ENCODE data around the gene NAA60. TPM values are rescaled to one million over a fixed set of nuclear protein-coding genes. Genes with fewer than 3 reads are reported as not detected.

NAA60 gene
- 68.1 TPM for polyA plus RNA-seq (2013, experiment 1 of 2)
- polyA plus RNA-seq (2013, experiment 2 of 2), result 67.0 TPM

DNA sequence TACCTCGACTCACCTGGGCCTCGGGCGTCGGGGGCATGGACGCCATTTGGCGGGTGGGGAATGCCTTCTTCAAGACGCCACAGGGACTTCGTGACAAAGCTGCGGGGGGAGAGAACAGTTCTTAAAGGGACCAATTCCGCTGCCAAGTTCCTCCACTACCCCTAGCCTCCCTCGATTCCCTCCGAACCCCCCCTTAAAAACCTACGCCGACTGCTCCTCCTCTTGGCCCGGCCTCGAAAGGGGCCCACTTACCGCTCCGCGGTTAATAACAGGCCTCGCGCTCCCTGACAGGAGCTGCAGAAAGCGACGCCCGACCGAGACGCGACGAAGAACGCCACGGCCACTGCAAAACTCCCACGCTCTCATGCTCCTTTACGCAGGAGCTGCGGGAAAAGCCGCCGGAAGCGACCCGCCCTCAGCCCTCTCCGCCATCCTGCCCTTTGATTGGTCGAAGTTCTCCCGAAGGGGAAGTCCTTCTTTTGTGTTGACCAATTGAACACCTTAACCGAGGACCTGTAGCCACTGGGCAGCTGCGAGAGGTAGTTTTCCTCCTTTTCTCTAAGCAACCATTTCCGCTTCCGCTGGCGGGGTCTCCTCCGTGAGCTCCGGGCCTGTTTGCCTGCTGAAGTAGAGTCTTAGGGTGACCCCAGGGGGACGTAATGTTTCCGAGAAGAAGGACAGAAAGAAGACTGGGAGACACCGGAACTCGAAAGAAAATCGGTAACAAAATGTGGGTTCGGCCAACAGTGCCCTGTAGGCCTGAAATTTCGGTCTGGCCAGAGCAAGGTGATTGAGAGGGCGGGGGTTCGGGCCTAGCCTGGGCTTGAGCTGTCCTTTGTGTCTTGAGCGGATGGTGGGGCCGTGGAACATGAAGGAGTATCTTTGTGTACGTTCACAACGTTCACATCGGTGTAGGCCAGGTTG lies at the start of gene NAA60, which contains the start of gene ZNF597:
Gene NAA60 (plus strand): TSS at position 573 of the 924 bp plus-strand sequence. CDS start 32,548 bp downstream, outside the sequence.
Gene ZNF597 (minus strand): TSS at position 397 of the 924 bp plus-strand sequence. CDS start 351 bp downstream, at position 46.
- no peak within 1 kb of the TSS for H2BK5ac ChIP-seq (ENCODE audit: low read length)
- H2BK15ac ChIP-seq (replicated peaks; ENCODE audit: low read depth), result no peak within 1 kb of the TSS
- peak within 1 kb of the TSS; percentile 93 for H3K56ac ChIP-seq (ENCODE audit: low read length)
- H3K36me3 ChIP-seq (ENCODE audit: control insufficient read depth, insufficient read depth, low read length), result no peaks in the 10 kb centered on the region
- H3K27ac ChIP-seq (ENCODE audit: low read depth, low read length), result peak within 1 kb of the TSS; percentile 34
- H3K4me3 ChIP-seq (ENCODE audit: low read length), result peak within 1 kb of the TSS; percentile 84
- H4K8ac ChIP-seq (ENCODE audit: low read depth, low read length), result no peak within 1 kb of the TSS
- peaks cover 10% of the 10 kb centered on the region for H3K79me2 ChIP-seq (ENCODE audit: control insufficient read depth, insufficient read depth, low read length)
- H3K18ac ChIP-seq (ENCODE audit: low read length), result no peak within 1 kb of the TSS
- H3K9ac ChIP-seq (ENCODE audit: low read length), result peak within 1 kb of the TSS; percentile 85
- H3K27me3 ChIP-seq (ENCODE audit: insufficient read depth, low read length, poor library complexity), result no peaks in the 10 kb centered on the region
- H2BK120ac ChIP-seq (ENCODE audit: low read depth, low read length), result no peak within 1 kb of the TSS
- peaks cover 3% of the 10 kb centered on the region for H3K79me1 ChIP-seq (ENCODE audit: low read length)
- DNase-seq, result peak; percentile 97
- H3K23ac ChIP-seq (ENCODE audit: low read length), result no peak within 1 kb of the TSS
- no peak within 1 kb of the TSS for H2AK5ac ChIP-seq (ENCODE audit: low read length)
- no CpG with 5 or more reads among the region's 61 CpGs for WGBS (ENCODE audit: extremely low coverage, insufficient coverage, low lambda C conversion rate)
- no peak within 1 kb of the TSS for H4K5ac ChIP-seq (ENCODE audit: low read length)
- peak within 1 kb of the TSS; percentile 87 for H3K4me2 ChIP-seq (ENCODE audit: low read length)
- H3K4me1 ChIP-seq (ENCODE audit: control insufficient read depth, low read depth, low read length), result no peaks in the 10 kb centered on the region
- no peak within 1 kb of the TSS for H3K4ac ChIP-seq (ENCODE audit: low read depth, low read length)

DNA sequence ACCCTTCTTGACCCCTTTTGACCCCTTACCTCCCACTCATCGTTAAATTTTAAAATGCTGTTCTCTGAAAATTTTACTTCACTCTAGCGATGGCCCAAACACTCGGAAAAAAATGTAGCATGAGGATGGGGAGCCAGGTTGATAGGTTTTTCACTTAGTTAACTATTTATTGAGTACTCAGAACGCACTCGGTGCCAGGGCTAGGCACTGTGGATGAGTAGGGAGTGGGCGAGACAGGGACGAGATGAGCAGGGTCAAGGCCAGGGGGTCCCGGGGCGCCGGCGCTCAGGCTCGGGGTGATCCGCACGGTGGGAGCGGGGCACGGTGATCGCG lies 43.1 kb upstream of the NAA60 start:
- peak overlapping the region; percentile 94 for H3K23ac ChIP-seq (ENCODE audit: low read length)
- H3K4me2 ChIP-seq (ENCODE audit: low read length), result peak overlapping the region; percentile 71
- H4K5ac ChIP-seq (ENCODE audit: low read length), result no peak overlapping the region
- no peak overlapping the region for H3K4ac ChIP-seq (ENCODE audit: low read depth, low read length)
- no CpG with 5 or more reads among the region's 18 CpGs for WGBS (ENCODE audit: extremely low coverage, insufficient coverage, low lambda C conversion rate)
- no peak overlapping the region for H2BK15ac ChIP-seq (replicated peaks; ENCODE audit: low read depth)
- H3K79me1 ChIP-seq (ENCODE audit: low read length), result peaks cover 24% of the 10 kb centered on the region
- H3K79me2 ChIP-seq (ENCODE audit: control insufficient read depth, insufficient read depth, low read length), result peaks cover 6% of the 10 kb centered on the region
- H4K8ac ChIP-seq (ENCODE audit: low read depth, low read length), result peak overlapping the region; percentile 79
- H3K27me3 ChIP-seq (ENCODE audit: insufficient read depth, low read length, poor library complexity), result no peaks in the 10 kb centered on the region
- H3K4me3 ChIP-seq (ENCODE audit: low read length), result peak overlapping the region; percentile 99
- no peak for DNase-seq
- no peak overlapping the region for H2BK5ac ChIP-seq (ENCODE audit: low read length)
- no peak overlapping the region for H2BK120ac ChIP-seq (ENCODE audit: low read depth, low read length)
- peak overlapping the region; percentile 88 for H3K27ac ChIP-seq (ENCODE audit: low read depth, low read length)
- H3K36me3 ChIP-seq (ENCODE audit: control insufficient read depth, insufficient read depth, low read length), result peaks cover 4% of the 10 kb centered on the region
- H3K18ac ChIP-seq (ENCODE audit: low read length), result peak overlapping the region; percentile 44
- H3K56ac ChIP-seq (ENCODE audit: low read length), result peak overlapping the region; percentile 97
- H3K9ac ChIP-seq (ENCODE audit: low read length), result peak overlapping the region; percentile 98
- no peaks in the 10 kb centered on the region for H3K4me1 ChIP-seq (ENCODE audit: control insufficient read depth, low read depth, low read length)
- no peak overlapping the region for H2AK5ac ChIP-seq (ENCODE audit: low read length)

DNA sequence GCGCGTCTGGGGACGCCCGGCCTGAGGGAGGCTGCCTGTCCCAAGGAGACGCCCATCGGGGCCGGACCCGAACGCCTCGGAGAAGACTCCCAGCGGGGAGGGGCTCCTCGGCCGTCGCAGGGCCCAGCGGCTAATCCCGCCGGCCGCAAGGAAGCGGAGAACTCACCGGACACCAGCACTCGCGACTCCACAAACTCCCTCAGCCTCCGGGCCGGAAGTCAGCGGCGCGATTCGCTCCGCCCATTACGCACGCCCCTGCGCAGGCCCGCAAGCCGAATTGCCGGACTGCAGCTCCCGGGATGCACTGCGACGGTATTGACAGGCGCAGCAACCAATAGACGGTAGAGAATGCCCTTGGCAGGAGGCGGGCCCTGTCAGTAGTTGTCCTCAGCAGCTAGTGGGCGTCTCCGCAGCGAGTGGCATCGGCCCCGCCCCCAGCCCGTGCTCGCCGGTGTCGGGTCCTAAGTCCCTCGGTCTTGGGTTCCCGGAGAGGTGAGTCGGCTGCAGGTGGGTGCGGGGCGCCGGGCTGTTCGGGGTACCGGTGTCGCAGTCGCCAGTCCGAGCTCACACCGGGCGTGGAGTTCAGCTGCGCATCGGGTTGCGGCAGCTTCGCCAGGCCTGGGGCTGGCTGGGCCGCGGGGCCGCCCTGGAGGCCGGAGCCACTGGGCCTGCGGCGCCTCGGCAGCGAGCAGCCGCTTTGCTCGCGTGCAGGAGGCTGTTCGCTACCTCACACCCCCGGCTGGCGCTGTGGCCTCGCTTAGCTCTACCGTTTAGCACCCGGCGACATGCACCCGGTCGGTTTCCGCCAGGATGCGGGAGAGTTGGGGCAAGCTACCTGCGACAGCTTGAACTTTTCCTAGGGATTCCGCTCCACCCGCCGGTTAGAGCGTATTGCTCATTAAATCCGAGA lies 42.4 kb upstream of the NAA60 start, which contains the start of the genes ZNF174 and ZSCAN32:
Gene ZNF174 (plus strand): TSS at position 437 of the 910 bp plus-strand sequence. CDS start 790 bp downstream, outside the sequence.
Gene ZSCAN32 (minus strand): TSS at position 226 of the 910 bp plus-strand sequence. CDS start 3,447 bp downstream, outside the sequence.
- Histone ChIP-seq H3K4me2 (ENCODE audit: low read length) (peak within 1 kb of the TSS; percentile 71), H2BK5ac (ENCODE audit: low read length) (no peak within 1 kb of the TSS), H3K27me3 (ENCODE audit: insufficient read depth, low read length, poor library complexity) (no peaks in the 10 kb centered on the region), H3K56ac (ENCODE audit: low read length) (peak within 1 kb of the TSS; percentile 97), H2BK15ac (replicated peaks; ENCODE audit: low read depth) (no peak within 1 kb of the TSS), H3K4me3 (ENCODE audit: low read length) (peak within 1 kb of the TSS; percentile 99), H3K27ac (ENCODE audit: low read depth, low read length) (peak within 1 kb of the TSS; percentile 88), H3K23ac (ENCODE audit: low read length) (peak within 1 kb of the TSS; percentile 94), H3K4ac (ENCODE audit: low read depth, low read length) (peak within 1 kb of the TSS; percentile 23), H3K18ac (ENCODE audit: low read length) (peak within 1 kb of the TSS; percentile 45), H3K79me1 (ENCODE audit: low read length) (peaks cover 24% of the 10 kb centered on the region), H3K36me3 (ENCODE audit: control insufficient read depth, insufficient read depth, low read length) (peaks cover 4% of the 10 kb centered on the region), H2AK5ac (ENCODE audit: low read length) (no peak within 1 kb of the TSS), H3K4me1 (ENCODE audit: control insufficient read depth, low read depth, low read length) (no peaks in the 10 kb centered on the region), H3K79me2 (ENCODE audit: control insufficient read depth, insufficient read depth, low read length) (peaks cover 6% of the 10 kb centered on the region), H2BK120ac (ENCODE audit: low read depth, low read length) (no peak within 1 kb of the TSS), H3K9ac (ENCODE audit: low read length) (peak within 1 kb of the TSS; percentile 98), H4K5ac (ENCODE audit: low read length) (no peak within 1 kb of the TSS), H4K8ac (ENCODE audit: low read depth, low read length) (peak within 1 kb of the TSS; percentile 79)
- peak; percentile 100 for DNase-seq
- WGBS (ENCODE audit: extremely low coverage, insufficient coverage, low lambda C conversion rate), result no CpG with 5 or more reads among the region's 95 CpGs

DNA sequence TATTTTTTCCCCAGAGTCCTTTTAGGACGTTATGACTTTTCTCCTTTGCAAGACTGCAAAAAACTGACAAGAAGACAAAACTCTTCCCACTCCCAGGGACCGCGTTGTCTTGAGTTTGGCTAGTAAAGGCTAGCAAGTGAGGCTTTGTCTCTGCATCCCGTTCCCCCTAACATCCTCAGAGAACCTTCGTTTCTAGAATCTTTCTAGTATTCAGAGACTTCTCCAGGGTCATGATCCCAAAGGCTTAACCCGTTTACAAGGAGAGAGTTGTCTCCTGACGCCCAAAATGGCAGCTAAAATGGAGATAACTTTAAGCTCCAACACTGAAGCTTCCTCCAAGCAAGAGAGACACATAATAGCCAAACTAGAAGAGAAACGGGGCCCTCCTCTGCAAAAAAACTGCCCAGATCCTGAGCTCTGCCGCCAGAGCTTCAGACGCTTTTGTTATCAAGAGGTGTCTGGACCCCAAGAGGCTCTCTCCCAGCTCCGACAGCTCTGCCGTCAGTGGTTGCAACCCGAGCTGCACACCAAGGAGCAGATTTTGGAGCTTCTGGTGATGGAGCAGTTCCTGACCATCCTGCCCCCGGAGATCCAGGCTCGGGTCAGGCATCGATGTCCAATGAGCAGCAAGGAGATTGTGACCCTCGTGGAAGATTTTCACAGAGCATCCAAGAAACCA lies 41.6 kb upstream of the NAA60 start:
- Histone ChIP-seq H3K18ac (ENCODE audit: low read length) (peak overlapping the region; percentile 32), H3K36me3 (ENCODE audit: control insufficient read depth, insufficient read depth, low read length) (peaks cover 3% of the 10 kb centered on the region), H3K4me3 (ENCODE audit: low read length) (peak overlapping the region; percentile 77), H2BK15ac (replicated peaks; ENCODE audit: low read depth) (no peak overlapping the region), H4K8ac (ENCODE audit: low read depth, low read length) (no peak overlapping the region), H3K56ac (ENCODE audit: low read length) (peak overlapping the region; percentile 96), H3K27ac (ENCODE audit: low read depth, low read length) (no peak overlapping the region), H3K4me1 (ENCODE audit: control insufficient read depth, low read depth, low read length) (no peaks in the 10 kb centered on the region), H2BK120ac (ENCODE audit: low read depth, low read length) (no peak overlapping the region), H4K5ac (ENCODE audit: low read length) (no peak overlapping the region), H3K79me2 (ENCODE audit: control insufficient read depth, insufficient read depth, low read length) (peaks cover 6% of the 10 kb centered on the region), H3K27me3 (ENCODE audit: insufficient read depth, low read length, poor library complexity) (no peaks in the 10 kb centered on the region), H2BK5ac (ENCODE audit: low read length) (no peak overlapping the region), H3K4me2 (ENCODE audit: low read length) (peak overlapping the region; percentile 64), H3K9ac (ENCODE audit: low read length) (peak overlapping the region; percentile 88), H3K79me1 (ENCODE audit: low read length) (peaks cover 20% of the 10 kb centered on the region), H3K23ac (ENCODE audit: low read length) (no peak overlapping the region), H2AK5ac (ENCODE audit: low read length) (no peak overlapping the region), H3K4ac (ENCODE audit: low read depth, low read length) (peak overlapping the region; percentile 23)
- no CpG with 5 or more reads among the region's 17 CpGs for WGBS (ENCODE audit: extremely low coverage, insufficient coverage, low lambda C conversion rate)
- DNase-seq, result peak; percentile 40

DNA sequence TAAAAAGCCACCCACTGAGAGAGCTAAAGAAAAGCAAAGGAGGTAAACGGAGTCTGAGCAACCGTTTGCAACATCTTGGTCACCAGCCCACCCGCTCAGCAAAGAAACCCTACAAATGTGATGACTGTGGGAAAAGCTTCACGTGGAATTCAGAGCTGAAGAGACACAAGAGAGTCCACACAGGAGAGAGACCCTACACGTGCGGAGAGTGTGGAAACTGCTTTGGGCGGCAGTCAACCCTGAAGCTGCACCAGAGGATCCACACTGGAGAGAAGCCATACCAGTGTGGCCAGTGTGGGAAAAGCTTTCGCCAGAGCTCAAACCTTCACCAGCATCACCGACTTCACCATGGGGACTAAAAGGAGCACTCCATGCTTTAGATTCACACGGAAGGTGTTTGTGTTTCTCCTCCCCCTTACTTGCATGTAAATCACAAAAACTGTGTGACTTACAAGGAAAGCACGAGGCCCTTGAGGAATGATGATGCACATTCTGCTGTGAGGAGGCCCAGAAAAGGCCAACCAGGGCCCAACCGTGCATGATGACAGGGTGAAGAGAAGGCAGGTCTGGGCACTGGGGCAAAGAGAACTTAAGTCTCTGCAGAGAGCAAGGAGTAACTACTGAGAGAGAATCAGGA lies 34.8 kb upstream of the NAA60 start:
- H2BK5ac ChIP-seq (ENCODE audit: low read length), result no peak overlapping the region
- H3K4ac ChIP-seq (ENCODE audit: low read depth, low read length), result no peak overlapping the region
- no peak overlapping the region for H3K27ac ChIP-seq (ENCODE audit: low read depth, low read length)
- H3K9ac ChIP-seq (ENCODE audit: low read length), result no peak overlapping the region
- H3K56ac ChIP-seq (ENCODE audit: low read length), result no peak overlapping the region
- H4K5ac ChIP-seq (ENCODE audit: low read length), result no peak overlapping the region
- no peaks in the 10 kb centered on the region for H3K27me3 ChIP-seq (ENCODE audit: insufficient read depth, low read length, poor library complexity)
- no peak for DNase-seq
- H2BK15ac ChIP-seq (replicated peaks; ENCODE audit: low read depth), result no peak overlapping the region
- no peak overlapping the region for H3K23ac ChIP-seq (ENCODE audit: low read length)
- H3K4me3 ChIP-seq (ENCODE audit: low read length), result peak overlapping the region; percentile 59
- no peak overlapping the region for H3K4me2 ChIP-seq (ENCODE audit: low read length)
- H3K79me1 ChIP-seq (ENCODE audit: low read length), result peaks cover 4% of the 10 kb centered on the region
- peaks cover 8% of the 10 kb centered on the region for H3K36me3 ChIP-seq (ENCODE audit: control insufficient read depth, insufficient read depth, low read length)
- H3K79me2 ChIP-seq (ENCODE audit: control insufficient read depth, insufficient read depth, low read length), result no peaks in the 10 kb centered on the region
- no CpG with 5 or more reads among the region's 12 CpGs for WGBS (ENCODE audit: extremely low coverage, insufficient coverage, low lambda C conversion rate)
- H2AK5ac ChIP-seq (ENCODE audit: low read length), result no peak overlapping the region
- no peak overlapping the region for H3K18ac ChIP-seq (ENCODE audit: low read length)
- no peaks in the 10 kb centered on the region for H3K4me1 ChIP-seq (ENCODE audit: control insufficient read depth, low read depth, low read length)
- H4K8ac ChIP-seq (ENCODE audit: low read depth, low read length), result no peak overlapping the region
- no peak overlapping the region for H2BK120ac ChIP-seq (ENCODE audit: low read depth, low read length)
